Measurements from ENCODE around the gene ARHGEF6. TPM values are rescaled to one million over a fixed set of nuclear protein-coding genes. Genes with fewer than 3 reads are reported as not detected.

Gene ARHGEF6, protein sequence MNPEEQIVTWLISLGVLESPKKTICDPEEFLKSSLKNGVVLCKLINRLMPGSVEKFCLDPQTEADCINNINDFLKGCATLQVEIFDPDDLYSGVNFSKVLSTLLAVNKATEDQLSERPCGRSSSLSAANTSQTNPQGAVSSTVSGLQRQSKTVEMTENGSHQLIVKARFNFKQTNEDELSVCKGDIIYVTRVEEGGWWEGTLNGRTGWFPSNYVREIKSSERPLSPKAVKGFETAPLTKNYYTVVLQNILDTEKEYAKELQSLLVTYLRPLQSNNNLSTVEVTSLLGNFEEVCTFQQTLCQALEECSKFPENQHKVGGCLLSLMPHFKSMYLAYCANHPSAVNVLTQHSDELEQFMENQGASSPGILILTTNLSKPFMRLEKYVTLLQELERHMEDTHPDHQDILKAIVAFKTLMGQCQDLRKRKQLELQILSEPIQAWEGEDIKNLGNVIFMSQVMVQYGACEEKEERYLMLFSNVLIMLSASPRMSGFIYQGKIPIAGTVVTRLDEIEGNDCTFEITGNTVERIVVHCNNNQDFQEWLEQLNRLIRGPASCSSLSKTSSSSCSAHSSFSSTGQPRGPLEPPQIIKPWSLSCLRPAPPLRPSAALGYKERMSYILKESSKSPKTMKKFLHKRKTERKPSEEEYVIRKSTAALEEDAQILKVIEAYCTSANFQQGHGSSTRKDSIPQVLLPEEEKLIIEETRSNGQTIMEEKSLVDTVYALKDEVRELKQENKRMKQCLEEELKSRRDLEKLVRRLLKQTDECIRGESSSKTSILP
- total RNA-seq, result 0.82 and 1.6 TPM in 2 replicates

DNA sequence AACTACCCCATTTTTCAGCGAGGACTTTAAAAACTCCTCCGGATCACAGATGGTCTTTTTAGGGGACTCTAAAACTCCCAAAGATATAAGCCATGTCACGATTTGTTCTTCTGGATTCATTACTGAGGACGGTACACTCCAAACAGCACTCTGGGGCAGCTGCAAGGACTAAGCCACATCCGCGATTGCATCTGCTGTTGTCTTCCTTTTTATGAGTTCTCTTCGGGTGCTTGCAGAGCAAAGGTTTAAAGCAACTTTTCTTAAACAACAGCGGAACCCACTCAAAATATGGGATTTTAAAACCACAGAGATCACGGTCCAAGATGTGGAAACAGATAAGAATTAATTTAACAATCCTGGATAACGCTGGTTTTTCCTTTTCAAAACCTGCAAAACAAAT lies at the start of gene ARHGEF6:
Gene ARHGEF6, minus strand, starts transcription at position 170 of the 400 bp plus-strand sequence. Its CDS starts 50 bp downstream, at position 120.
- Histone ChIP-seq H3K27me3 (ENCODE audit: control insufficient read depth, insufficient read depth, low read length) (no peaks in the 10 kb centered on the region), H3K4me3 (ENCODE audit: low read depth, low read length) (no peak within 1 kb of the TSS), H3K36me3 (ENCODE audit: control insufficient read depth, insufficient read depth, low read length) (no peaks in the 10 kb centered on the region)
- no peak for DNase-seq (ENCODE audit: low read depth)
- TF ChIP-seq, protein P1, sequence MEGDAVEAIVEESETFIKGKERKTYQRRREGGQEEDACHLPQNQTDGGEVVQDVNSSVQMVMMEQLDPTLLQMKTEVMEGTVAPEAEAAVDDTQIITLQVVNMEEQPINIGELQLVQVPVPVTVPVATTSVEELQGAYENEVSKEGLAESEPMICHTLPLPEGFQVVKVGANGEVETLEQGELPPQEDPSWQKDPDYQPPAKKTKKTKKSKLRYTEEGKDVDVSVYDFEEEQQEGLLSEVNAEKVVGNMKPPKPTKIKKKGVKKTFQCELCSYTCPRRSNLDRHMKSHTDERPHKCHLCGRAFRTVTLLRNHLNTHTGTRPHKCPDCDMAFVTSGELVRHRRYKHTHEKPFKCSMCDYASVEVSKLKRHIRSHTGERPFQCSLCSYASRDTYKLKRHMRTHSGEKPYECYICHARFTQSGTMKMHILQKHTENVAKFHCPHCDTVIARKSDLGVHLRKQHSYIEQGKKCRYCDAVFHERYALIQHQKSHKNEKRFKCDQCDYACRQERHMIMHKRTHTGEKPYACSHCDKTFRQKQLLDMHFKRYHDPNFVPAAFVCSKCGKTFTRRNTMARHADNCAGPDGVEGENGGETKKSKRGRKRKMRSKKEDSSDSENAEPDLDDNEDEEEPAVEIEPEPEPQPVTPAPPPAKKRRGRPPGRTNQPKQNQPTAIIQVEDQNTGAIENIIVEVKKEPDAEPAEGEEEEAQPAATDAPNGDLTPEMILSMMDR (IDR thresholded peaks at IDR 0.05; ENCODE audit: insufficient read depth, low read length, poor library complexity, severe bottlenecking), result no peak

DNA sequence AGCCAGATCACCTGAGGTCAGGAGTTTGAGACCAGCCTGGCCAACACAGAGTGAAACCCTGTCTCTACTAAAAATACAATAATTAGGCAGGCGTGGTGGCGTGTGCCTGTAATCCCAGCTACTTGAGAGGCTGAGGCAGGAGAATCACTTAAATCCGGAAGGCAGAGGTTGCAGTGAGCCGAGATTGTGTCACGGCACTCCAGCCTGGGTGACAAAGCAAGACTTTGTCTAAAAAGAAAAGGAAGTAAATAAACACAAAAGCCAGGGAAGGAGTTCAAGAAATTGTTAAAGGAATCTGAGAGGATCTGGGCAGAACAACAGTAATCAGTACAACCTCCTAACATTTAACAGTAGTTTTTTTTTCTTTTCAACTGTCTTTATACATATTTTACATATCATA lies 48.7 kb upstream of the ARHGEF6 start:
- Histone ChIP-seq H3K27me3 (ENCODE audit: control insufficient read depth, insufficient read depth, low read length) (no peaks in the 10 kb centered on the region), H3K4me3 (ENCODE audit: low read depth, low read length) (no peak overlapping the region), H3K36me3 (ENCODE audit: control insufficient read depth, insufficient read depth, low read length) (no peaks in the 10 kb centered on the region)
- TF ChIP-seq, protein P1 (IDR thresholded peaks at IDR 0.05; ENCODE audit: insufficient read depth, low read length, poor library complexity, severe bottlenecking), result no peak
- DNase-seq (ENCODE audit: low read depth), result no peak

DNA sequence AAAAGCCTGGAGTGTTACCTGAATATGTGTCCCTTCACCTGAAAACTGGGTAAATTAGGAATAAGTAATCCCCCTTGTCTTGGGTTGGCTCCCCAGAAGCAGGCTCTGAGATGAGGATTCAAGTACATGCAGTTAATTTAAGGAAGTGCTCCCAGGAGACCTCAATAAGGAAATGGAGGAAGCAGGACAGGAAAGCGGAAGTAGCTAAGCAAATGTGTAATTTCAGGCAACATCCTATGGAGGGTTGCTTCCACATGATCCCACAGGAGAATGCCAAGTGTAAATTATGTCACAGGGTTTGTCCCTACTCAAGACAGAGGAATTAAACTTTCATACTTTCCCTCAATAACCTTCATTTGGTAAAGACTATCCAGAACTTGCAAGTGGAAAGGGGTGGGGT lies 48.1 kb upstream of the ARHGEF6 start:
- no peak for DNase-seq (ENCODE audit: low read depth)
- TF ChIP-seq, protein P1 (IDR thresholded peaks at IDR 0.05; ENCODE audit: insufficient read depth, low read length, poor library complexity, severe bottlenecking), result no peak
- Histone ChIP-seq H3K36me3 (ENCODE audit: control insufficient read depth, insufficient read depth, low read length) (no peaks in the 10 kb centered on the region), H3K4me3 (ENCODE audit: low read depth, low read length) (no peak overlapping the region), H3K27me3 (ENCODE audit: control insufficient read depth, insufficient read depth, low read length) (no peaks in the 10 kb centered on the region)

DNA sequence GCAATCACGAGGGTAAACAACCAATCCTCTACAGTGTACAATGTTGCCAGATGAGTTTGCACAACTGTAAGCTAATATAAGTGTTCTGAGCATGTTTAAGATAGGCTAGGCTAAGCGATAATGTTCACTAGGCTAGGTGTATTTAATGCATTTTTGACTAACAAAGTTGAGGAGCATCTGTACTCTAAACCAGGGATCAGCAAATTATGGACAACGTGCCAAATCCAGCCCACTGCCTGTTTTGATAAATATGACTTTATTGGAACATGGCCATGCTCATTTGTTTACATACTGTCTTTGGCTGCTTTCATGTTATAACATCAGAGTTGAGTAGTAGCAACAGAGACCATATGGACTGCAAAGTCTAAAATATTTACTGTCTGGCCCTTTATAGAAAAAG lies 46.3 kb upstream of the ARHGEF6 start:
- H3K36me3 ChIP-seq (ENCODE audit: control insufficient read depth, insufficient read depth, low read length), result no peaks in the 10 kb centered on the region
- no peak overlapping the region for H3K4me3 ChIP-seq (ENCODE audit: low read depth, low read length)
- H3K27me3 ChIP-seq (ENCODE audit: control insufficient read depth, insufficient read depth, low read length), result no peaks in the 10 kb centered on the region
- DNase-seq (ENCODE audit: low read depth), result no peak
- TF ChIP-seq, protein P1 (IDR thresholded peaks at IDR 0.05; ENCODE audit: insufficient read depth, low read length, poor library complexity, severe bottlenecking), result no peak

DNA sequence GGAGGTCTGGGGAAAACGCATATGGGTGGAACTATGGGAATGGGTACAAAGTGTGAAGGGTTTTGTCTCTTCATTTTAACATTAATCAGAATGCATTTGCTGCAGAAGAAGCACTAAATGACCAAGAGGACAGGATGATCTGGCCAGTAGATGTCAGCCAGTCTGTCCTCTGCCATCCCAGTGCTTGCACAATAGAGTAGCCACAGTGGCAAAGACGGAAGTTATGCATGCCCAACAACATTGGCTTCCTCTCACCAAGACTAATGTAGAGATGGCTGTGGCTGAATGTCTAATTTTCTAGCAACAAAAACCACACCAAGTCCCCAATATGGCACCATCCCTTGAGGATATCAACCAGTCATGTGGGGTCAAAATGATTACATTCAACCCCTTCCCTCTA lies 45.0 kb upstream of the ARHGEF6 start:
- TF ChIP-seq, protein P1 (IDR thresholded peaks at IDR 0.05; ENCODE audit: insufficient read depth, low read length, poor library complexity, severe bottlenecking), result no peak
- Histone ChIP-seq H3K27me3 (ENCODE audit: control insufficient read depth, insufficient read depth, low read length) (no peaks in the 10 kb centered on the region), H3K36me3 (ENCODE audit: control insufficient read depth, insufficient read depth, low read length) (no peaks in the 10 kb centered on the region), H3K4me3 (ENCODE audit: low read depth, low read length) (no peak overlapping the region)
- no peak for DNase-seq (ENCODE audit: low read depth)
